Measurements from ENCODE around the gene CAVIN2.
"Not testable (repeated sequence)": the region's sequence is repeated elsewhere in the genome, so short reads cannot be mapped to it uniquely, and the experiment has no call there.

The CAVIN2 gene

GRCh38 chr2:191797942-191798876 is 48.7 kb downstream of the CAVIN2 start:
- DNase-seq: no peak

- DNase-seq: no peak
Measured at GRCh38 chr2:191797500-191797899, 49.4 kb downstream of the CAVIN2 start.

GRCh38 chr2:191795715-191796114 is 51.2 kb downstream of the CAVIN2 start:
- DNase-seq: no peak

GRCh38 chr2:191791953-191792560 is 54.8 kb downstream of the CAVIN2 start:
- no peak for DNase-seq

- no peak for DNase-seq
Measured at GRCh38 chr2:191790737-191791136, 56.2 kb downstream of the CAVIN2 start.

GRCh38 chr2:191789796-191790195 is 57.1 kb downstream of the CAVIN2 start:
- DNase-seq: no peak

GRCh38 chr2:191786694-191787093 is 60.2 kb downstream of the CAVIN2 start:
- no peak for DNase-seq

GRCh38 chr2:191785651-191786050 is 61.2 kb downstream of the CAVIN2 start:
- not testable (repeated sequence) for DNase-seq

Measured in activated CD4-positive, alpha-beta T cell treated with anti-CD3 and anti-CD28 coated beads, Interleukin-10, Interleukin-2, amounts not matched to agents 100 ng/mL and 50 ng/mL, durations not matched to agents 16 hours and 8 hours (primary cell).